ENCODE results near the gene SMIM24.
"Not testable (repeated sequence)": the region's sequence is repeated elsewhere in the genome, so short reads cannot be mapped to it uniquely, and the experiment has no call there.

Gene SMIM24

GRCh38 chr19:3431760-3432397 is 48.4 kb downstream of the SMIM24 start:
- no peak for DNase-seq
- Histone ChIP-seq H3K27me3 (replicated peaks) (no peaks in the 10 kb centered on the region), H3K36me3 (replicated peaks) (peaks cover 39% of the 10 kb centered on the region), H3K4me3 (ENCODE audit: low read depth, low read length) (no peak overlapping the region), H3K27ac (no peak overlapping the region)
- TF ChIP-seq, protein P1, sequence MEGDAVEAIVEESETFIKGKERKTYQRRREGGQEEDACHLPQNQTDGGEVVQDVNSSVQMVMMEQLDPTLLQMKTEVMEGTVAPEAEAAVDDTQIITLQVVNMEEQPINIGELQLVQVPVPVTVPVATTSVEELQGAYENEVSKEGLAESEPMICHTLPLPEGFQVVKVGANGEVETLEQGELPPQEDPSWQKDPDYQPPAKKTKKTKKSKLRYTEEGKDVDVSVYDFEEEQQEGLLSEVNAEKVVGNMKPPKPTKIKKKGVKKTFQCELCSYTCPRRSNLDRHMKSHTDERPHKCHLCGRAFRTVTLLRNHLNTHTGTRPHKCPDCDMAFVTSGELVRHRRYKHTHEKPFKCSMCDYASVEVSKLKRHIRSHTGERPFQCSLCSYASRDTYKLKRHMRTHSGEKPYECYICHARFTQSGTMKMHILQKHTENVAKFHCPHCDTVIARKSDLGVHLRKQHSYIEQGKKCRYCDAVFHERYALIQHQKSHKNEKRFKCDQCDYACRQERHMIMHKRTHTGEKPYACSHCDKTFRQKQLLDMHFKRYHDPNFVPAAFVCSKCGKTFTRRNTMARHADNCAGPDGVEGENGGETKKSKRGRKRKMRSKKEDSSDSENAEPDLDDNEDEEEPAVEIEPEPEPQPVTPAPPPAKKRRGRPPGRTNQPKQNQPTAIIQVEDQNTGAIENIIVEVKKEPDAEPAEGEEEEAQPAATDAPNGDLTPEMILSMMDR (IDR thresholded peaks at IDR 0.05; ENCODE audit: low read depth, low read length, missing control alignments) = no peak
- in situ Hi-C loops (cut with HindIII; ENCODE audit: low pct_ligation_motif_present, low sequenced_read_pairs) = no loop called here

DNA sequence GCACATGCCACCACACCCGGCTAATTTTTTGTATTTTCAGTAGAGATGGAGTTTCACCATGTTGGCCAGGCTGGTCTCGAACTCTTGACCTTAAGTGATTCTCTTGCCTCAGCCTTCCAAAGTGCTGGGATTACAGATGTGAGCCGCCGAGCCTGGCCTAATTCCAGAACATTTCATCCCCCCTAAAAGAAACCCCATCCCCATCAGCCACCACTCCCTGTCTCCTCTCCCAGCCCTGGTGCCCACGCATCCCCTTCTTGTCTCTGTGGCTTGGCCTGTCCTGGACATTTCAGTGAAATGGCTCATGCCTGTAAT is 50.0 kb downstream of the SMIM24 start:
- not testable (repeated sequence) for H3K4me3 ChIP-seq (ENCODE audit: low read depth, low read length); DNase-seq
- peaks cover 31% of the 10 kb centered on the region for H3K36me3 ChIP-seq (replicated peaks)

GRCh38 chr19:3426433-3426832 is 53.9 kb downstream of the SMIM24 start:
- in situ Hi-C loops (cut with HindIII; ENCODE audit: low pct_ligation_motif_present, low sequenced_read_pairs) = no loop called here
- H3K4me3 ChIP-seq (ENCODE audit: low read depth, low read length) = no peak overlapping the region
- peaks cover 7% of the 10 kb centered on the region for H3K36me3 ChIP-seq (replicated peaks)

More for the DNA sequence above, 50.0 kb downstream of the SMIM24 start:
- H3K27ac ChIP-seq; H3K27me3 ChIP-seq (replicated peaks); in situ Hi-C loops (cut with HindIII; ENCODE audit: low pct_ligation_motif_present, low sequenced_read_pairs): not testable (repeated sequence)

More at GRCh38 chr19:3426433-3426832, 53.9 kb downstream of the SMIM24 start:
- Histone ChIP-seq H3K27me3 (replicated peaks) (no peaks in the 10 kb centered on the region), H3K27ac (no peak overlapping the region)
- TF ChIP-seq, protein P1 (IDR thresholded peaks at IDR 0.05; ENCODE audit: low read depth, low read length, missing control alignments) = no peak
- no peak for DNase-seq

Data from brain microvascular endothelial cell (primary cell).